SKM-1 (cell line): Measurements from ENCODE around the gene CENPU.

ENCODE experiments used
- DNase-seq: peaks from one replicate; lab custom pipeline; 2025; ENCODE audit not compliant: unreplicated experiment; lab: John Stamatoyannopoulos, UW

Gene CENPU

GRCh38 chr4:184645904-184646610, 87.8 kb downstream of the CENPU start:
- no peak for DNase-seq

- no peak for DNase-seq
Measured at GRCh38 chr4:184644553-184645307, 89.2 kb downstream of the CENPU start.
